Panc1 (cell line): ENCODE data around the gene SLC15A1. TPM values are rescaled to one million over a fixed set of nuclear protein-coding genes. Genes with fewer than 3 reads are reported as not detected.

Experiments used
- ATAC-seq: fragments of 200-7000 bp; cut with Tn5 transposase; 2 replicates; pipeline ENCODE4 v1.9.1; 2020; ENCODE audit warnings: mild to moderate bottlenecking, moderate library complexity
- BruUV-seq: library from RNA; stranded (reverse); fragments of 400-500 nt; replicated peaks from 2 replicates; lab custom pipeline; 2021; lab: Mats Ljungman, UMichigan
- CTCF ChIA-PET: fragments of 300-600 bp; sonication (Branson Sonifier 250); formaldehyde crosslinking; loops from one replicate; lab custom pipeline; 2022; ENCODE audit warnings: antibody characterized with exemption; lab: Charles Lee
- POLR2A ChIA-PET: fragments of 300-600 bp; sonication (Branson Sonifier 250); formaldehyde crosslinking; loops from one replicate; lab custom pipeline; 2022; ENCODE audit warnings: antibody characterized with exemption; lab: Charles Lee
- DNase-seq: peaks from one replicate; pipeline ENCODE4 v3.0.0-alpha.2; 2010; ENCODE audit warnings: low read depth, low spot score
- H3K27ac ChIP-seq: 2 replicates; pipeline ENCODE4 v1.5.1; 2011; ENCODE audit warnings: mild to moderate bottlenecking, low read length, inconsistent platforms
- H3K27me3 ChIP-seq: fragments of 200-500 bp; sonication (Bioruptor generic); 2 replicates; pipeline ENCODE4 v1.6.0; 2014; ENCODE audit warnings: low read length, inconsistent platforms; ENCODE audit not compliant: control insufficient read depth, insufficient read depth
- H3K36me3 ChIP-seq: fragments of 200-500 bp; sonication (Bioruptor generic); 2 replicates; pipeline ENCODE4 v1.5.1; 2014; ENCODE audit warnings: inconsistent platforms, mild to moderate bottlenecking, low read length, moderate library complexity; ENCODE audit not compliant: control insufficient read depth, insufficient read depth
- H3K4me1 ChIP-seq: 2 replicates; pipeline ENCODE4 v1.5.1; 2011; ENCODE audit warnings: inconsistent platforms, mild to moderate bottlenecking, low read length, moderate library complexity; ENCODE audit not compliant: control insufficient read depth, insufficient read depth
- H3K4me3 ChIP-seq, 2 experiments: 2 replicates each; pipeline ENCODE4 v1.5.1; 2011 to 2012; ENCODE audit warnings: low read depth in 2 of 2, low read length in 2 of 2, mild to moderate bottlenecking in 2 of 2, inconsistent platforms in 1 of 2, moderate library complexity in 1 of 2
- H3K9me3 ChIP-seq: fragments of 200-500 bp; sonication (Bioruptor generic); 2 replicates; pipeline ENCODE4 v1.5.1; 2014; ENCODE audit warnings: low read depth, mild to moderate bottlenecking, inconsistent platforms, low read length, moderate library complexity; ENCODE audit not compliant: control insufficient read depth, insufficient read depth
- POLR2AphosphoS5 ChIP-seq: IDR thresholded peaks from 2 replicates; pipeline ENCODE4 v1.6.1; 2012; ENCODE audit warnings: mild to moderate bottlenecking, low read depth, low read length, moderate library complexity
- SIN3A ChIP-seq: IDR thresholded peaks from 2 replicates; pipeline ENCODE4 v1.6.1; 2012; ENCODE audit warnings: low read depth, mild to moderate bottlenecking, low read length, moderate library complexity, borderline replicate concordance; ENCODE audit not compliant: insufficient read depth
- TCF7L2 ChIP-seq: IDR thresholded peaks from 2 replicates; pipeline ENCODE4 v1.6.1; 2011; ENCODE audit warnings: mild to moderate bottlenecking, low read depth, low read length, inconsistent platforms
- in situ Hi-C: cut with HindIII; loops from 2 replicates; pipeline ENCODE4 v1.10.0; 2016; ENCODE audit warnings: low sequenced_read_pairs, low pct_unique_long_range_greater_than_20kb
- intact Hi-C: fragments of 100-400 bp; cut with micrococcal nuclease; formaldehyde crosslinking; loops from one replicate; pipeline ENCODE4 v1.10.0; 2022; ENCODE audit not compliant: unreplicated experiment
- total RNA-seq: library from RNA; stranded (reverse); gene quantifications from one replicate; pipeline ENCODE4 v1.2.1, GENCODE V29; 2021; ENCODE audit not compliant: unreplicated experiment
- TF ChIP-seq, protein P1 (sequence below), 2 experiments: IDR thresholded peaks; 2 replicates each; pipeline ENCODE4 v1.6.1; 2011 to 2012; ENCODE audit warnings: low read depth in 2 of 2, control low read depth in 1 of 2, low read length in 1 of 2, mild to moderate bottlenecking in 1 of 2, moderate library complexity in 1 of 2; ENCODE audit not compliant: insufficient read depth in 1 of 2
- TF ChIP-seq, protein P2 (sequence below): fragments of 450-650 bp; IDR thresholded peaks from 2 replicates; pipeline ENCODE4 v1.5.1; 2017; ENCODE audit warnings: mild to moderate bottlenecking

Gene SLC15A1
- total RNA-seq, 1 experiment from 2014 or later: 0.18 TPM

DNA sequence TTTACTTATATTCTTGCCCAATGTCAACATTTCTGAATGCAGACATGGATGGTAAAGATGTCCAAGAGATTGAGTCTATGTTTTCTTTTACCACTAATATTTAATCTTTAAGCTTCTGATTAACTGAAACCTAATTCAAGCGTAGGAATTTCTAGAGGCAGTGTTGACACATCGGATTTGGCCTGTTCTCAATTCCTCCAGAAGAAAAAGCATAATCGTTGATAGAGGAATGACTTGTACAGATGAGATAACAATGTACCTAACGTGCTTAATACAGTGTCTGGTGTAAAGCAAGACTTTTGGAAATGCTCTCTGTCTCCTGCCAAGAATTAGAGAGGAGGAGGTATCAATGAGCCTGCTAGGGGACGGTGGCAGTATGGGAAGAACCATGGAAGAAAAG, 35.2 kb downstream of the SLC15A1 start:
- H3K4me3 ChIP-seq: no peak overlapping the region
- TF ChIP-seq, protein P1, sequence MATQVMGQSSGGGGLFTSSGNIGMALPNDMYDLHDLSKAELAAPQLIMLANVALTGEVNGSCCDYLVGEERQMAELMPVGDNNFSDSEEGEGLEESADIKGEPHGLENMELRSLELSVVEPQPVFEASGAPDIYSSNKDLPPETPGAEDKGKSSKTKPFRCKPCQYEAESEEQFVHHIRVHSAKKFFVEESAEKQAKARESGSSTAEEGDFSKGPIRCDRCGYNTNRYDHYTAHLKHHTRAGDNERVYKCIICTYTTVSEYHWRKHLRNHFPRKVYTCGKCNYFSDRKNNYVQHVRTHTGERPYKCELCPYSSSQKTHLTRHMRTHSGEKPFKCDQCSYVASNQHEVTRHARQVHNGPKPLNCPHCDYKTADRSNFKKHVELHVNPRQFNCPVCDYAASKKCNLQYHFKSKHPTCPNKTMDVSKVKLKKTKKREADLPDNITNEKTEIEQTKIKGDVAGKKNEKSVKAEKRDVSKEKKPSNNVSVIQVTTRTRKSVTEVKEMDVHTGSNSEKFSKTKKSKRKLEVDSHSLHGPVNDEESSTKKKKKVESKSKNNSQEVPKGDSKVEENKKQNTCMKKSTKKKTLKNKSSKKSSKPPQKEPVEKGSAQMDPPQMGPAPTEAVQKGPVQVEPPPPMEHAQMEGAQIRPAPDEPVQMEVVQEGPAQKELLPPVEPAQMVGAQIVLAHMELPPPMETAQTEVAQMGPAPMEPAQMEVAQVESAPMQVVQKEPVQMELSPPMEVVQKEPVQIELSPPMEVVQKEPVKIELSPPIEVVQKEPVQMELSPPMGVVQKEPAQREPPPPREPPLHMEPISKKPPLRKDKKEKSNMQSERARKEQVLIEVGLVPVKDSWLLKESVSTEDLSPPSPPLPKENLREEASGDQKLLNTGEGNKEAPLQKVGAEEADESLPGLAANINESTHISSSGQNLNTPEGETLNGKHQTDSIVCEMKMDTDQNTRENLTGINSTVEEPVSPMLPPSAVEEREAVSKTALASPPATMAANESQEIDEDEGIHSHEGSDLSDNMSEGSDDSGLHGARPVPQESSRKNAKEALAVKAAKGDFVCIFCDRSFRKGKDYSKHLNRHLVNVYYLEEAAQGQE (IDR thresholded peaks at IDR 0.05; ENCODE audit: insufficient read depth in 1 of 2, low read depth in 2 of 2, low read length in 1 of 2): no peak
- TF ChIP-seq POLR2AphosphoS5 (no peak), TCF7L2 (no peak), SIN3A (no peak)
- TF ChIP-seq, protein P2, sequence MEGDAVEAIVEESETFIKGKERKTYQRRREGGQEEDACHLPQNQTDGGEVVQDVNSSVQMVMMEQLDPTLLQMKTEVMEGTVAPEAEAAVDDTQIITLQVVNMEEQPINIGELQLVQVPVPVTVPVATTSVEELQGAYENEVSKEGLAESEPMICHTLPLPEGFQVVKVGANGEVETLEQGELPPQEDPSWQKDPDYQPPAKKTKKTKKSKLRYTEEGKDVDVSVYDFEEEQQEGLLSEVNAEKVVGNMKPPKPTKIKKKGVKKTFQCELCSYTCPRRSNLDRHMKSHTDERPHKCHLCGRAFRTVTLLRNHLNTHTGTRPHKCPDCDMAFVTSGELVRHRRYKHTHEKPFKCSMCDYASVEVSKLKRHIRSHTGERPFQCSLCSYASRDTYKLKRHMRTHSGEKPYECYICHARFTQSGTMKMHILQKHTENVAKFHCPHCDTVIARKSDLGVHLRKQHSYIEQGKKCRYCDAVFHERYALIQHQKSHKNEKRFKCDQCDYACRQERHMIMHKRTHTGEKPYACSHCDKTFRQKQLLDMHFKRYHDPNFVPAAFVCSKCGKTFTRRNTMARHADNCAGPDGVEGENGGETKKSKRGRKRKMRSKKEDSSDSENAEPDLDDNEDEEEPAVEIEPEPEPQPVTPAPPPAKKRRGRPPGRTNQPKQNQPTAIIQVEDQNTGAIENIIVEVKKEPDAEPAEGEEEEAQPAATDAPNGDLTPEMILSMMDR: no peak
- DNase-seq: no peak
- ChIA-PET POLR2A (no interaction called here), CTCF (no interaction called here)
- BruUV-seq: no TSS peak
- H3K36me3 ChIP-seq: no peaks in the 10 kb centered on the region
- H3K4me1 ChIP-seq: no peaks in the 10 kb centered on the region
- no peak overlapping the region for H3K27ac ChIP-seq
- intact Hi-C loops (no loop called here), in situ Hi-C loops (no loop called here)
- no peaks in the 10 kb centered on the region for H3K9me3 ChIP-seq
- H3K27me3 ChIP-seq: no peaks in the 10 kb centered on the region
- no peak for ATAC-seq

DNA sequence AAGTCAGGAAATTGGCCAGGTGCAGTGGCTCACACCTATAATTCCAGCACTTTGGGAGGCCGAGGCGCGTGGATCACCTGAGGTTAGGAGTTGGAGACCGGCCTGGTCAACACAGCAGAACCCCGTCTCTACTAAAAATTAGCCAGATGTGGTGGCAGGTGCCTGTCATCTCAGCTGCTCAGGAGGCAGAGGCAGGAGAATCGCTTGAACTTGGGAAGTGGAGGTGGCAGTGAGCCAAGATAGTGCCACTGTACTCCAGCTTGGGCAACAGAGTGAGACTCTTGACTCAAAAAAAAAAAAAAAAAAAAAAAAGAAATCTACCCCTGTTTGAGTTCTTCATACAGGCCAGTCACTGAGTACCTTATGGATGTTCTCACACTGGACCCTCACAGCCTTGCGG, 42.0 kb downstream of the SLC15A1 start:
- CTCF ChIA-PET: no interaction called here
- POLR2A ChIA-PET: no interaction called here
- ATAC-seq (no peak), DNase-seq (no peak)
- H3K9me3 ChIP-seq: no peaks in the 10 kb centered on the region
- no peak overlapping the region for H3K27ac ChIP-seq
- intact Hi-C loops: no loop called here
- TF ChIP-seq, protein P1 (IDR thresholded peaks at IDR 0.05; ENCODE audit: insufficient read depth in 1 of 2, low read depth in 2 of 2, low read length in 1 of 2): no peak
- TF ChIP-seq TCF7L2 (no peak), SIN3A (no peak), POLR2AphosphoS5 (no peak)
- TF ChIP-seq, protein P2: no peak
- no peaks in the 10 kb centered on the region for H3K4me1 ChIP-seq
- in situ Hi-C loops: no loop called here
- H3K36me3 ChIP-seq: no peaks in the 10 kb centered on the region
- H3K4me3 ChIP-seq: no peak overlapping the region
- BruUV-seq: no TSS peak
- H3K27me3 ChIP-seq: no peaks in the 10 kb centered on the region
